C4-2B (cell line): ENCODE results near the gene NME2.

Experiments used
- H3K27ac ChIP-seq: fragments of 450-650 bp; 2 replicates; pipeline ENCODE4 v1.5.1; 2017
- ZFX ChIP-seq: fragments of 450-650 bp; IDR thresholded peaks from 2 replicates; pipeline ENCODE4 v1.6.1; 2017
- TF ChIP-seq, protein P1 (sequence below): fragments of 450-650 bp; conservative IDR thresholded peaks from 2 replicates; pipeline ENCODE4 v1.5.1; 2017; ENCODE audit warnings: mild to moderate bottlenecking

NME2 gene

DNA sequence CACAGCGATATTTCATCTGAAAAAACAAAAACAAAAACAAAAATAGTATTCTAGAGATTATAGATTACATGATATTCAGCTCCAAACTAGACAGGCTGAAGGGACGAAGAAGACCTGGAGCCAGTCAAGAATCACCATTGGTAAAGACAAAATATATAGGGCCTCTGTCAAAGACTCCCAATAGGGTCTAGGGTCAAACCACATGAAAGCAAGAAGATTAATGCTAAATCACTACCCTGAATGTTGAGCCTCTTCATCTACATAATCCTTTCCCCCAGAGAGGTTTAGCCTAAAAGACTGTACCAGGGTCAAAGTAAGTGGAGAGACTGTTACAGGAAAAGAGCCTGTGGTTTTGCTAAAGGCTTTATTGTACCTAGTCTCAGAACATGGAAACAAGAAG, 23.6 kb upstream of the NME2 start:
- H3K27ac ChIP-seq: no peak overlapping the region
- TF ChIP-seq ZFX: no peak
- TF ChIP-seq, protein P1, sequence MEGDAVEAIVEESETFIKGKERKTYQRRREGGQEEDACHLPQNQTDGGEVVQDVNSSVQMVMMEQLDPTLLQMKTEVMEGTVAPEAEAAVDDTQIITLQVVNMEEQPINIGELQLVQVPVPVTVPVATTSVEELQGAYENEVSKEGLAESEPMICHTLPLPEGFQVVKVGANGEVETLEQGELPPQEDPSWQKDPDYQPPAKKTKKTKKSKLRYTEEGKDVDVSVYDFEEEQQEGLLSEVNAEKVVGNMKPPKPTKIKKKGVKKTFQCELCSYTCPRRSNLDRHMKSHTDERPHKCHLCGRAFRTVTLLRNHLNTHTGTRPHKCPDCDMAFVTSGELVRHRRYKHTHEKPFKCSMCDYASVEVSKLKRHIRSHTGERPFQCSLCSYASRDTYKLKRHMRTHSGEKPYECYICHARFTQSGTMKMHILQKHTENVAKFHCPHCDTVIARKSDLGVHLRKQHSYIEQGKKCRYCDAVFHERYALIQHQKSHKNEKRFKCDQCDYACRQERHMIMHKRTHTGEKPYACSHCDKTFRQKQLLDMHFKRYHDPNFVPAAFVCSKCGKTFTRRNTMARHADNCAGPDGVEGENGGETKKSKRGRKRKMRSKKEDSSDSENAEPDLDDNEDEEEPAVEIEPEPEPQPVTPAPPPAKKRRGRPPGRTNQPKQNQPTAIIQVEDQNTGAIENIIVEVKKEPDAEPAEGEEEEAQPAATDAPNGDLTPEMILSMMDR: no peak

DNA sequence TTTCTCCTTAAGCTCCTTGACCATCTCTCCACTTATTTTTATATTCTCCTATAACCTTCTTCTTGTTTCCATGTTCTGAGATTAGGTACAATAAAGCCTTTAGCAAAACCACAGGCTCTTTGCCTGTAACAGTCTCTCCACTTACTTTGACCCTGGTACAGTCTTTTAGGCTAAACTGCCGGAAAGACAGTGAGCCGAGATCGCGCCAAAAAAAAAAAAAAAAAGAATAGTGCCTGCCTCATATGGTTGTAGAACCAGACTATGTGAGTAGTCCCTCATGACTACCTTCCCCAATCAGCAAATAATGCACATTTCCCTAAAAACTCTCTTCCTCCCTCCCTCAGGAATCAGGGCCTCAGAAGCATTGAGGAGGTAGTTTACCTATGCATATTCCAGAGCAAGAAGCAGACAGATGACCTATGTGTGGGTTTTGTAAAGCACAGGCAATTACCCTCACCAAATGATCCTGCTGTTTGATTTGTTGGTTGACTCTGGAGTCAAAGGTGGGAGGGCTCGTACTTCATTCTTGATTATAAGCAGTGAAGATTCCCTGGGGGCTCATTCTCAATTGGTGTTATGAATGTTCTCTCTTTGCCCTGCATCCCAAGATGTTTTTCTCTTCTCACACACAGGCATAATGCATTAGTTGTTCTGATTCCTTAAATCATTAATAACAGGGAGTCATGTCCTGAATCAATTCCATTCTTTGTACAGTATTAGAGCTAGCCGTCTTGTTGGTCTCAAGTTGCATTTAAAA, 21.8 kb upstream of the NME2 start:
- H3K27ac ChIP-seq: no peak overlapping the region
- TF ChIP-seq, protein P1: no peak
- TF ChIP-seq ZFX: no peak

DNA sequence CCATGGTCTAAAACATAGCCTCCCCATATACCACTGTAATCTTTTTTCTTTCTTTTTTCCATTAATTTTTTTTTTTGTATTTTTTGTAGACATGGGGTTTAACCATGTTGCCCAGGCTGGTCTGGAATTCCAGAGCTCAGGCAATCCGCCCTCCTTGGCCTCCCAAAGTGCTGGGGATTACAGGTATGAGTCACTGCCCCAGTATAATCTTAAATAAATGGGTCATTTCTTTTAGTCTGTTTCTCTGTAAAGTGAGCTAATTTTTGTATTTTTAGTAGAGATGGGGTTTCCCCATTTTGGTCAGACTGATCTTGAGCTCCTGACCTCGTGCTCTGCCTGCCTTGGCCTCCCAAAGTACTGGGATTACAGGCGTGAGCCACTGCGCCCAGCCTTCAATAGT, 18.6 kb upstream of the NME2 start:
- TF ChIP-seq ZFX: no peak
- TF ChIP-seq, protein P1: no peak
- no peak overlapping the region for H3K27ac ChIP-seq

DNA sequence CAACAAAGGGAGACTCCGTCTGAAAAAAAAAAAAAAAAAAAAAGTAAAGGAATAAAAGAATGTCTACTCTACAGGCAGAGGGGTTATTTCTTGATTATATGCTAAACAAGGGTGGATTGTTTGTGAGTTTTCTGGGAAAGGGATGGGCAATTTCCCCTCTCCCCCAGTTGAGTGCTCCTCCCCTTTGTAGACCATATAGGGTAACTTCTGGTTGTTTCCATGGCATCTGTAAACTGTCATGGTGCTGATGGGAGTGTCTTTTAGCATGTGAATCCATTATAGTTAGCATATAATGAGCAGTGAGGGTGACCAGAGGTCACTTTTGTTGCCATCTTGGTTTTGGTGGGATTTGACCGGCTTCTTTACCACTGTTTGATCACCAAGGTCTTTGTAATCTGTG, 17.0 kb upstream of the NME2 start:
- TF ChIP-seq ZFX: no peak
- TF ChIP-seq, protein P1: no peak

DNA sequence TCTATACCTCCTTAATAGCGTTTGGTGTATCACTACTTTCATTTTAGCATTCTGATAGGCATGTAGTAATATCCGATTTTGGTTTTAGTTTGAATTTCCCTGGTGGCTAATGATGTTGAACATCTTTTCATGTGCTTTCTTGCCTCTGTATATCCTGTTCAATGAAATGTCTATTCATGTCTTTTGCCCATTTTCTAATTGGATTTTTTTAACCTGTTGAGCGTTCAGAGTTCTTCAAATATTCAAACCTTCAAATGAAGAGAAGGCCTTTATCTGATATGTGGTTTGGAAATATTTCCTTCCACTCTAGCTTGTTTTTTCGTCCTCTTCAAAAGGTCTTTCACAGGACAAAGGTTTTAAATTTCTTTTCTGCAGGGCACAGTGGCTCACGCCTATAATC, 15.3 kb upstream of the NME2 start:
- H3K27ac ChIP-seq: no peak overlapping the region

More for the DNA sequence above, 17.0 kb upstream of the NME2 start:
- no peak overlapping the region for H3K27ac ChIP-seq

DNA sequence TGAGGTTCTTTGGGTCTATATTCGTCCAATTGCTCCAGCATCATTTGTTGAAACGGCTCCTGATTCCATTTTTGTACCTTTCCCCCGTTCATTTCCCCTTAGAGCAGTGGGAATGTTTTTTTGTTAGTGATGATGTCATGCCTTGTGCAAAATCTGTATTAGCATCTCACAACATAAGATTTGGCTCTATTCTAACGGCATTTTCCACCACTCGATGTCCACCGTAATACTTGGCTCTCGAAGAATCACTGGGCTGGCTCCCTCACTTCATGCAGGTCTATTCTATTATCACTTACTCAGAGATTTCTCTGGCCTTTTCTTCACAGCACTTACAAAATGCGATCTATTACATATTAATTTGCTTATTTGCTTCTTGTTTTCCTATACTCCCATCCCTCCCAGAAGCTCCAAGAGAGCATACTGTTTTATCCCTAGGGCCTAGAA, 13.4 kb upstream of the NME2 start:
- TF ChIP-seq ZFX: no peak
- TF ChIP-seq, protein P1: no peak
- H3K27ac ChIP-seq: peak overlapping the region; percentile 89

More for the DNA sequence above, 15.3 kb upstream of the NME2 start:
- TF ChIP-seq, protein P1: no peak
- no peak for TF ChIP-seq ZFX

DNA sequence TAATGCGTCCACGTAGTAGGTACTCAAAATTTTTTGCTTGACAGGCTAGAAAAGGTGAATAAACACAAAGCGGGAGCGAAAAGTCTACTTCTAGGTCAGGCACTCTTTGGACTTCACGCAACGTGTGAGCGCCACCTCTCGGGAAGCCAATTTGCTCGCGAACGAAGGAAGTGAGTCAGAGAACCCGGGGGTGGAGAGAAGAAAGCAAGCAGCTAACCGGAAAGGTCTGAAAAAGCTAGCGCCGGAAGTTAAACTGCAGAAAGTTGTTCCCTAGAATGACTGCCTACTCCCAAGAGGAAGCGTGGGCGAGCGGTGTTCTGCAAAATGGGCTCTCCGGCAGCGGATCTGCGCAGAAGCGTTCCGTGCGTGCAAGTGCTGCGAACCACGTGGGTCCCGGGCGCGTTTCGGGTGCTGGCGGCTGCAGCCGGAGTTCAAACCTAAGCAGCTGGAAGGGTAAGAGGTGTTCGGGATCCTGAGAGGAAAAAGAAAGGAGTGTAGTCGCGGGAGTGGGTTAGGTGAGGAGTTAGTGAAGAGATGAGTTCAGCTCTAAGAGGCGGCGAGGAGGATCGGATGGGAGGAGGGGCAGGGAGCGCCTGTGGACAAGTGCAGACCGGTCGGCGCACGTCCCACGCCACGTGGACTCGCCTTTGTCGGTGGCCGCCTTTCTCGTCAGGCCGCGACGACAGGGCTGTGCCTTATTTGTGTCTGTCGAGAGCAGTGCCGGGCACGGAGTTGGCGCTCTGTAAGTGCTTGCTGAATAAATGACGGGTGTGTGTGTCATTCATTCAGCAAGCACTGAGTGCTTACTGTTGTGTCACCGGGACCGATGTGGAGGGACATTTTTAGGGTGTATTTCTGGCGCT, 12.8 kb upstream of the NME2 start, which contains the start of gene NME1:
NME1 (plus strand) TSS at position 350 of the 863 bp plus-strand sequence. CDS start 2,096 bp downstream, outside the sequence.
- TF ChIP-seq, protein P1: peak; percentile 94
- peak; percentile 57 for TF ChIP-seq ZFX
- peak within 1 kb of the TSS; percentile 89 for H3K27ac ChIP-seq
